HG02840 (cell line): ENCODE data around the gene AKAP7.
"Not testable (repeated sequence)": the region's sequence is repeated elsewhere in the genome, so short reads cannot be mapped to it uniquely, and the experiment has no call there.

ENCODE experiments used
- ATAC-seq: cut with Tn5 transposase; IDR thresholded peaks from one replicate; pipeline ENCODE4 v1.9.1; 2021; ENCODE audit warnings: mild to moderate bottlenecking, moderate library complexity, moderate number of reproducible peaks; ENCODE audit not compliant: unreplicated experiment, low FRiP score

The AKAP7 gene

DNA sequence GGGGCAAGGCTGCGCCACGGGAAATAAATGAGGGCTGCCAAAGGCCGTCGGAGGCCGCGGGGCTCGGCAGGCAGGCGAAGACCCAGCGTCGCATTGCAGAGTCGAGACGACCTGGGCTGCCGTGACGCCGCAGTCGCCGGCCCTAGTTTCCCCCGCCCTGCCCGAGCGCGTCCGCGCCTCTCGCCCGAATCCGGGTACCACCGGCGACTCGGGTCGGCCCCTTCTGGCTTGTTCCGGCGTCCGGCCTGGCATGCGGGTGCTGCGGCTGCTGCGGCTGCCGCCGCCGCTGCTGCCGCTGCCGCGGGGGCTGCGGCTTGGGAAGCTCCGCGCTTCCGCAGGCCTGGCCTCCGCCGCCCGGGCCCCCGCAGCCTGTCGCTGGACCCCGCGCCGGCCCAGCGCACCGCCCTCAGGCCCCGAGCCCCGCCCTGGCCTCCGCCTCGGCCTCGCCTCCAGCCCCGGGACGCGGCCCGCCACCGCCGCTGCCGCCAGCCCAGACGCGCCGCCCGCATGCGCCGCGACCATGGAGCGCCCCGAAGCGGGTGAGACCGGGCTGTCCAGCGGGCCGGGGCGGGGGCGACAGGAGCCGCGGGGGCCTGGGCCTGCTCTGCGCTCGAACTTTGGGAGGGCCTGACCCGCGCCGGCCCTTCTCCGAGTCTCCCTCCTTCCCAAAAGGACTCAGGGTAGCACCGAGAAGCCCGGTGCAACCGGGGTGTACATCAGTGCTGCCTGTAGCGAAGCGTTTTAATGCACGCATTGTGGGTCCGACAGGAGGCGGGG, at the start of gene AKAP7:
Gene AKAP7 (plus strand): TSS at position 224 of the 777 bp plus-strand sequence. CDS start 297 bp downstream, at position 521.
- ATAC-seq, result peak; percentile 67

DNA sequence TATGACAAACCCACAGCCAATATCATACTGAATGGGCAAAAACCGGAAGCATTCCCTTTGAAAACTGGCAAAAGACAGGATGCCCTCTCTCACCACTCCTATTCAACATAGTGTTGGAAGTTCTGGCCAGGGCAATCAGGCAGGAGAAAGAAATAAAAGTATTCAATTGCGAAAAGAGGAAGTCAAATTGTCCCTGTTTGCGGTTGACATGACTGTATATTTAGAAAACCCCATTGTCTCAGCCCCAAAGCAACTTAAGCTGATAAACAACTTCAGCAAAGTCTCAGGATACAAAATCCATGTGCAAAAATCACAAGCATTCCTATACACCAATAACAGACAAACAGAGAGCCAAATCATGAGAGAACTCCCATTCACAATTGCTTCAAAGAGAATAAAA, 44.9 kb upstream of the AKAP7 start:
- not testable (repeated sequence) for ATAC-seq

DNA sequence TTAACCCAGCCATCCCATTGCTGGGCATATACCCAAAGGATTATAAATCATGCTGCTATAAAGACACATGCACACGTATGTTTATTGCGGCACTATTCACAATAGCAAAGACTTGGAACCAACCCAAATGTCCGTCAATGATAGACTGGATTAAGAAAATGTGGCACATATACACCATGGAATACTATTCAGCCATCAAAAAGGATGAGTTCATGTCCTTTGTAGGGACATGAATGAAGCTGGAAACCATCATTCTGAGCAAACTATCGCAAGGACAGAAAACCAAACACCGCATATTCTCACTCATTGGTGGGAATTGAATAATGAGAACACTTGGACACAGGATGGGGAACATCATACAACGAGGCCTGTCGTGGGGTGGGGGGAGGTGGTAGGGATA, 43.3 kb upstream of the AKAP7 start:
- not testable (repeated sequence) for ATAC-seq

DNA sequence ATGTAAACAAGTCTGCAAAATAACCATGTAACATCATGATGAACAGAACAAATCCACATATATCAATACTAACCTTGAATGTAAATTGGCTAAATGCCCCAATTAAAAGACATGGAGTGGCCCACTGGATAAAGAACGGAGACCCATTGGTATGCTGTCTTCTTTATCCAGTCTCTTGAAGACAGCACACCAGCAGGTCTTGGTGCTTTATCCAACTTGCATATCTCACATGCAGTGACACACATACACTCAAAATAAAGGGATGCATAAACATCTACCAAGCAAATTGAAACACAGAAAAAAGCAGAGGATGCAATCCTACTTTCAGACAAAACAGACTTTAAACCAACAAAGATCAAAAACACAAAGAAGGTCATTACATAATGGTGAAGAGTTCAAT, 41.9 kb upstream of the AKAP7 start:
- ATAC-seq, result no peak

DNA sequence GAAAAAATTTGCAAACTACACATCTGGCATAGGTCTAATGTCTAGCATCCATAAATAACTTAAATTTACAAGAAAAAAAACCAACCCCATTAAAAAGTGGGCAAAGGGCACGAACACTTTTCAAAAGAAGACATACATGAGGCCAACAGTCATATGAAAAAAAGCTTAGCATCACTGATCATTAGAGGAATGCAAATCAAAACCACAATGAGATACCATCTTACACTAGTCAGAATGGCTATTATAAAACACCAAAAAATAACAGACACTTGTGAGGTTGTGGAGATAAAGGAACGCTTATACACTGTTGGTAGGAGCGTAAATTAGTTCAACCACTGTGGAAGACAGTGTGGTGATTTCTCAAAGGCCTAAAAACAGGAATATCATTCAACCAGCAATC, 38.5 kb upstream of the AKAP7 start:
- no peak for ATAC-seq

DNA sequence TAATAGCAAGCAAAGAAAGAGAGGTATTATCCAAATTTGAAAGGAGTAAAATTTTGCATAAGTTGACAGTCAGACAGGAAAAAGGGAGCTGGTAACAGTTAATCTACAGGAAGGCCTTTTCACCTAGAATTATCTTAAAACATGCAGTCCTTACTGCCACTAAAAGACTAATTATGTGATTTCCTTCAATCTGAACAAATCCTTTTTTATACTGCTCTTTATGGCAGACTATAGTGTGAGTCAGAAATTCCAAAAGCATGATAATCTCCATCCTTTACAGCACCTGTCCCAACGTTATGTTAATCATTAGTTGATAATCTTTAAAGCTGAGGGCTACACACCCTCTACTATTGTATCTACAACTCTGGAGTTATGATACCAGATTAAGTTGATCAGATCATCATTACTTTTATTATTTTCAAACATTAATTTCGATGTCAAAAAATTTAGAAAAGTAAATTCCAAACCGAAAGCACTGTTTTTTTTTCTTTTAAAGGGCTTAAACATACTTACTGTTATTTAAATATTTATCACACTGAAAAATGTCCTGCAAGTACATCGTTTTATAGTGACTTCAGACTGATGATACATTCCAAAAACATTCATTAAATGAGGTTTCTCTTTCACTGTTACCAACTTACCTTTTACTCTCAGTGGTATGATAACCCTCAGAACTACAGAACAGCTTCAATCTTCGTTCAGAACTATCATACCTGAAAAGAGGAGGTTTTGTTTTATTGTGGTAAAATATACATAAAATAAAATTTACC, 33.2 kb upstream of the AKAP7 start:
- no peak for ATAC-seq

DNA sequence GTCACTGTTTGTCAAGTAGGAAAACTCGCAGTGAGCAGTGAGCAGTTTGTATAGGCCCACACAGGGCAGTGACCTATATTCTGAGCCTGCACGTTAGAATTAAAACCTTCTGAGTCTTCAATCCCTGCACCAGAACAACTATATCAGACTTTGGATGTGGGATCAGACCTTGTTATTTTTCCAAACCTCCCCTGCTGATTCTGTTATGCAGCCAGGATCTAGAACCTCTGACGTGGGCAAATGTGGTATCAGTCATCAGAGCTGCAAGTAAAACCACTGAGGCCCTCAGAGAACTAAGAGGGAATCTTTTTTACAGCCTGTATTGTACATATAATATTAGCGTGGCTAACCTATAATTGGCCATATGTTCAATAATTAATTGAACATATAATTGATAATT, 32.0 kb upstream of the AKAP7 start:
- ATAC-seq, result no peak

DNA sequence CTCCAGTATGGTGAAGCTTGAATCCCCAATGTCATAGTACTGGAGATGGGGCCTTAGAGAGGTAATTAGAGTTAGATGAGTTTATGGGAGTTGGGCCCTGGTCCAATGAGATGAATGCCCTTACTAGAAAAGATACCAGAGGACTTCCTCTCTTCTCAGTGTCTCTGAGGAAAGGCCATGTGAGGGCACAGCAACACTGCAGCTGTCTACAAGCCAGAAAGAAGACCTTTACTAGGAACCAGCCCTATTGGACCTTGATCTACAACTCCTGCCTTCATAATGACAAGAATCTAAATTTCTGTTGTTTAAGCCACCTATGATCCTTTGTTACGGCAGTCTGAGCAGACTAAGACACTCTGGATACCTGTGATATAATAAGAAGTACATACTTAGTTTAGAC, 31.4 kb upstream of the AKAP7 start:
- no peak for ATAC-seq

DNA sequence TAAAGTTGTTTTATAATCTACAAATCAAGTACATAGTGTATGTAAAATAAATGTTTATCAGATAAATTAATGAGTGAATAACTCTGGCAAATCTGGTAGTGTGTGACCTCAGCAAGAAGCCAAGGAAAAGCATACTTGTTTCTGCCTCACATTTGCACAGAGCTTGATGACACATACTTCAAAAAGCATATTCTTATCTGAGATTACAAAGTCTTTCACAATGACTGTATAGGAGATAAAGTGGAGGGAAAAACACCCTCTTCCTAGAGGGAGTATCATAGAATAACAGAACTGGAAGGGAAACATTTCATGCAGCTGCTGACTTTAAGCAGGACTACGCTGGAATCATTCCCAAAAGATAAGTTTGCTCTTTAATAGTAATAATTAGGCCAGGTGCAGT, 28.1 kb upstream of the AKAP7 start:
- ATAC-seq, result no peak

DNA sequence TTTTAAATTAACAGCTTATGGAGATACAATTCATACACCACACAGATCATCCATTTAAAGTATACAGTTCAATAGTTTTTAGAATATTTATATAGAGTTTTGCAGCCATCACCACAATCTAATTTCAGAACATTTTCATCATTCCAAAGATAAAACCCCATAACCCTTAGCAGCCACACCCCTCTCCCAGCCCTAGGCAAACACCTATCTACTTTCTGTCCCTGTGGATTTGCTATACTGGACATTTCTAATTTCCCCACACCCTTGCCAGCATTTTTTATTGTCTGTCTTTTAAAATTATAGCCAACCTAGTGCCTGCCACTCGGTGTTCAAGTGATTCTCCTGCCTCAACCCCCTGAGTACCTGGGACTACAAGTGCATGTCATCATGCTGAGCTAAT, 23.0 kb upstream of the AKAP7 start:
- no peak for ATAC-seq

DNA sequence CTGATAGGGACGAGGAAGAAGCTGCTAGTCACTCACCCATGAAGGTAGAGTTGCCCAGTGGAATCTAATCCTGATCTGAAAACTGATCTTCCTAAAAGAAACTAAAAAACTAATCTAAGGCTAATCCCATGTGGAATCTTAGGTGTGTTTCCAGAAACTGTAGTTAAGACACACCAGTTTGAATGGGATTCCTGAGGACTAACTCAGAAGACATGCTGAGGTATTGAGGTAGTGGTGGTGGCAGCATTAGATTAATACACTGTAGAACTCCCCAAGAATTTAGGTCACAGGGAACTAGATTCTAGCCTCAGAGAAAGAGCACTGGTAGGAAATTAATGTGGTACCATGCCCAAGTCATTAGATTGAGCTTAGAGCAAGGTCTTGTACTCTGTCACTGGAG, 19.6 kb upstream of the AKAP7 start:
- ATAC-seq, result no peak

DNA sequence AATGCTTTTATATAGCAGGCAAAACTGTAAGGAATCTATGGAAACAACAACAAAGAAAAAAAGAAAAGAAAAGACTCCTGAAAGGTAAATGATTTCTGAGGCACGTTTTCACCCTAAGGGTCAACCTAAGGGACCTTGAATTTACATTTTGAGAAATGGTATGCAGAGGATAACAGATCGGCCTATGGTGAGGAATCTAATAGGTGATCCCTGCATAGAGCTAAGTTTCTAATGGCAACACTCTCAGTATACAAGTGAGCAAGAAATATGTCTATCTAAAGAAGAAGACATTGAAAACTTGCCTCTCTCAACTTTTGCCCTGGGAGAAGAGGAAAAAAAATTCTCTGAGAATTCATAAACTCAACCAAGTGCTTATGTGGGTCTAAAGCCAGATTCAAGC, 18.9 kb upstream of the AKAP7 start:
- no peak for ATAC-seq

DNA sequence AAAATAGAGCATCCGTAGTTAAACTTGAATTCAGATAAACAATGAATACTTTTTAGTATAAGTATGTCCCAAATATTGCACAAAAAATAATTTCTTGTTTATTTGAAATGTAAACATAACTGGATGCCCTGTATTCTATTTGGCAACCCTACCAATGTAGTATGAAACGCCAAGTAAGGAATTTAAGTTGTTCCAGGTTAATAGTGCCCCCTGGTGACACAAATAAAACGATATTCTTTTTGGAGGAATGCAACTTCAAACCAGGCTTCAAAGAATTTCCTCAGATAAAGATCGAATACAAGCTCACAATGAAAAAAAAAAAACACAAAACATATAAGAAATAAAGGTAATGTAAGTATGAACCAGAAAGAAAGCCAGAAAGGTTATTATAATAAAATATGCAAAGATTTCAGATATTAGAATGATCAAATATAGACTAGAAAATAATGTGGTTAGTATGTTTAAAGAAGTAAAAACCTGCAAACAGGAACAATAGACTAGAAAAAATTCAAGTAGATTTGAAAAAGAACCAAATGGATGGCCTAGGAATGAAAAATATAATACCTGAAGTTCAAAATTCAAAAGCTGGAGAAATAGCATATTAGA, 18.4 kb upstream of the AKAP7 start:
- no peak for ATAC-seq

DNA sequence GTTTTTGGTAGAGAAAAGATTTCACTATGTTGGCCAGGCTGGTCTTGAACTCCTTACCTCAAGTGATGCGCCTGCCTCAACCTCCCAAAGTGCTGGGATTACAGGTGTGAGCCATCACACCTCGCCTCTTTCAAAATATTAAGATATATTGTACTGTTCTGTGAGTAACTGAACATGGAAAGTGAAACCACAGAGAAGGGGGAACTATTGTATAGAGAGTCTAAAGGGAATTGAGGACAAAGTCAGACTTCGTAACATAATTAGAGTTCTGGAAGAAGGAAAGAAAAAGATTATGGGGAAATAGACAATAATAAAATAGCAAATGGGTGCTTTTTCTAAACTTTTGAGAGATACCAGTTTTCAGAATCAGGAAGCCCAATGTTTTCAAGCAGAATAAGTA, 17.4 kb upstream of the AKAP7 start:
- ATAC-seq, result no peak

DNA sequence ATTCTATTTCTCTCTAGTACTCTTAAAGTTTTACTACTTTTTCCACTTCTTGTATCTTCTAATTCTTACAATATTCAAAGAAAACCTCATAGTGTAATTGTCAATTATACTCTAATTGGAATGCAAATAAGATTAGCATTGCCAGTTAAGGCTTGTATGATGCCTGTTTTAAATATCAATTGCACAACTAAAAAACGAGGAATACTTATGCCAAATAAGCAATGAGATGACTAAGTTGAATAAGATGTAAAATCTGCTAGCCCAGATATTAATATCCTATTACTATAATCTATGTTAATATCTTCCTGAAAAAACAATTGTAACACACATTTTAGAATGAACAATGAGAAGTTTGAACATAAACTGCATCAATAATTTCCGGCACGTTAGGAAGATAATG, 13.3 kb upstream of the AKAP7 start:
- no peak for ATAC-seq

DNA sequence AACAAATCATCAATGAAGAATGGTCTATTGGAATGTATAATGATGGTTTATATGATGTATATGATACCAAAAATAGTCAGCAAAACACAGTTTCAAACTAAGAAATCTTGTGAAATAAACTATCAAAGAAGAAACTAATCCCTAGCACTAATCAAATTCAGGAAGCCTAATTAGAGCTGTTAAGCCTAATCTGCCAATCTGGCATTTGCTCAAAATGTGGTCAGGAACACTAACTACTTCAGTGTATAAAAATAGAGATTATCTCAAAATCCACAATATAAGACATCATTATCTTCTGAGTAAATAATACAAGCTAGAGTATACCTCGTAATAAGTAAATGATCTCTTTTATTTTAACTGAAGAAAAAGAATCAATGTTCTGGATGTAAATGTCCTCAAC, 12.8 kb upstream of the AKAP7 start:
- ATAC-seq, result no peak

DNA sequence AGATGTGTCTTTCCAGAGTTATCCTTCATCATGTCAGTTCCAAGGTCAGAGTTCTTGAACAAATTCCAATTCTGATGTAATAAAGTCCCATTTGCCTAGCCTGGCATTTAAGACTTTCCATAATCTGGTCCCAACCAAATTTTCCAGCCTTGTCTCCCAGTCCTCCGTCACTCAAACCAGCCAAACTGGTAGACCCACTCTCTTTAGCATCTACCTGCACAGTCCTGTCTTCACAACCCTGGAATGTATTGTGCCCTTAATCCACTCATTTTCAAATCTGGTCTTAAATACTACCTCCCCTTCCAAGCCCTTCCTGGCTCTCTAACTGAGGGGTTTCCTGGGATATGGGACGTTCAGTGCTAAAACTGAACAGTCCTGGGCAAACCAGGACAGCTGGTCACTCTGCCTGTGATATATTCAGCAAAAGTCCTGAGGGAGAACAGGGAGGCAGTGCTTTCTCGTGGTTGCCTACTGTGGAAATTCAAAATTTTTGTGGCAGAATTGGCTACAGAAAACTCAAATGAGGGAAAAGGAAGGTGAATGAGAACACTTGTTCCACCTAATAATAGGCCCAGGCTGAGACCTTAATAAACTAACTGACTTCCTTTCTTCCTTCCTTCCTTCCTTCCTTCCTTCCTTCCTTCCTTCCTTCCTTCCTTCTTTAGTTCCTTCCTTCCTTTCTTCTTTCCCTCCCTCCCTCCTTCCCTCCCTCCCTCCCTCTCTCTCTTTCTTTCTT, 10.8 kb upstream of the AKAP7 start:
- no peak for ATAC-seq

DNA sequence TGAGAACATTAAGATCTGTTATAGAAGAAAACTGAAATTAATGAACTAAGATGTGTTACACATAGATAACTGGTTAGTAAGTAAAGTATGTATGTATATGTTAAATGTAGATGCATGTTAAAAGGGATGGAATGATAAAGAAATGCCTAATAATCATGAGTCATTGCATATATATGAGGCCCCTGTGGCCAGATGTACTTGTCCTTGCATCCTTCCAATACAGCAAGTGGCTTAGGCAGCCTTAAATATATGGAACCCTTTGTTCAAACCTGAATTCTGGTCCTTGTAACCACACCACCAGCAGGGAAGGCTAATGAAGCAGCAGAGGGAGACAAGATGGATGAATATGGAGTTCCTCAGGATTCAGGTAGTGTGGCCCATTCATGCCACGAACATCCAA, 9.8 kb upstream of the AKAP7 start:
- ATAC-seq, result no peak

DNA sequence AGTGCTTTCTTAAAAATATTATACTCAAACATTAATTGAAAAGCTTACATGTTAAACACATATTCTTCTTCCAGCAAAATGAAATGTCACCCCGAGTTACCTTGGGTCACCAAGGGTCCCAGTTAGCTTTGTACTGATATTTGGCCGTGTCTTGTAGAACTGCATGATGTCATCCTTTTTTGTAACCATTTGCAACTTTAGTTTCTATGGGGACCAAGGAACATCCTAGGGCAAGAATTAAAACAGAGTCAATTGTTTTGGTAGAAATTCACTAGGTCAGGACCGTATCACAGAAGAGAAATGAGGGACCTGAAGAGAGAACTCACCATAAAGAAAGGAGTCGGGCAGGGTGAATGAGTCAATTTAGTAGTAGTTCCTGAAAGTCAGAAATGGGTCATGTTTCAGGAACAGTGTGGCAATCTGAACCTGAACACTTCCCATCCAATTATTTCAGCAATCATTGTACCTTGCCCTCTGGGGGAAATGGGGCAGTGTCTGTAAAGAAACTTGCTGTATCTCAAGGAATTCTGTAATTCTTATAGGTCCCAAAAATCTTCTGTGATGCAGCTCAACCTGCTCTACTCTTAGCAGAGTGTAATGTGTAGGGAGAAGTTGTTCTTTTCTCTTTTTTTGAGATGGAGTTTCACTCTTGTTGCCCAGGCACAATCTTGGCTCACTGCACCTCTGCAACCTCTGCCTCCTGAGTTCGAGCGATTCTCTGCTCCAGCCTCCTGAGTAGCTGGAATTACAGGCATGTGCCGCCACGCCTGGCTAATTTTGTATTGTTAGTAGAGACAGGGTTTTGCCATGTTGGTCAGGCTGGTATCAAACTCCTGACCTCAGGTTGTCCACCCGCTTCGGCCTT, 5.3 kb upstream of the AKAP7 start:
- ATAC-seq, result no peak

DNA sequence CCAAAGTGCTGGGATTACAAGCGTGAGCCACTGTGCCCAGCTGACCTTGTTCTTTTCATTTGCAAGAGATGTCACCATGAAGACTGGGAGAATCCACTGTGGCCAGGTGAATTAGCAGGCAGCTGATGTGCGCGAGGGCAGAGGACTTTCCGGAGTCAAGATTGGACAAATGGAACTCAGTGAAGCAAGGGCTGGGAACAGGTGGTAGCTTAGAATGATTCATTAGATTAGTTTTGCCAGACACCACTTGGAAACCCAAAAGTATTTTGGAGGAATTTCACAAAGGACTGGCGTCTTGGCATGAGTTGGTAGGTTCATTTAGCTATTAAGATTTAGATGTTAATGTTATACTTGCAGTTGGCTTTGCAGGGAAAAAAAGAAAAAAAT, 4.7 kb upstream of the AKAP7 start:
- no peak for ATAC-seq
